Adrenal gland (tissue), 12 donors: ENCODE measurements around the gene CDKL1. TPM values are rescaled to one million over a fixed set of nuclear protein-coding genes. Genes with fewer than 3 reads are reported as not detected.

Experiments used
- DNase-seq, 7 donors: peaks; one replicate each; pipeline ENCODE4 v3.0.0-alpha.2; 2019 to 2020
- H3K27ac ChIP-seq, 5 donors: fragments of 200-600 bp; sonication (generic) in 4 of 5; 1 replicate in 3 of 5; 2 replicates in 2 of 5; pipeline versions ENCODE4 v1.5.1 to v1.8.0; 2016 to 2020; ENCODE audit warnings: mild to moderate bottlenecking in 1 of 5
- H3K27me3 ChIP-seq: fragments of 200-600 bp; 2 replicates; pipeline ENCODE4 v1.8.0; 2021
- H3K36me3 ChIP-seq, 2 donors: fragments of 200-600 bp; replicated peaks in 1 of 2; 1 replicate in 1 of 2; 2 replicates in 1 of 2; pipeline versions ENCODE4 v1.5.1 to v1.8.0; 2018 to 2022
- H3K4me1 ChIP-seq, 2 donors: fragments of 200-600 bp; replicated peaks in 1 of 2; 1 replicate in 1 of 2; 2 replicates in 1 of 2; pipeline versions ENCODE4 v1.5.1 to v1.8.0; 2018 to 2021
- H3K4me3 ChIP-seq, 4 donors: fragments of 200-600 bp; sonication (generic) in 3 of 4; one replicate each; pipeline ENCODE4 v1.5.1; 2016 to 2018
- H3K9me3 ChIP-seq, 3 donors: fragments of 200-600 bp; sonication (generic) in 1 of 3; replicated peaks in 1 of 3; 1 replicate in 2 of 3; 2 replicates in 1 of 3; pipeline versions ENCODE4 v1.5.1 to v1.8.0; 2016 to 2021
- POLR2A ChIP-seq, 2 donors: fragments of 450-650 bp; IDR thresholded peaks; one replicate each; pipeline ENCODE4 v1.6.1; 2017; ENCODE audit warnings: antibody characterized with exemption in 2 of 2, mild to moderate bottlenecking in 2 of 2, moderate library complexity in 1 of 2
- WGBS, 4 donors: extraction: QIAGEN DNeasy Blood & Tissue Kit in 2 of 4; methylation state at CpG; one replicate each; pipeline versions ENCODE4 v1.1.5 to v1.1.7; 2013 to 2017; 5-methylcytosine and 5-hydroxymethylcytosine counted together
- intact Hi-C, 2 donors: fragments of 100-400 bp; cut with DNase I; formaldehyde crosslinking; loops; one replicate each; pipeline versions ENCODE4 v1.14.1 to v1.15.0; 2022 to 2023
- polyA plus RNA-seq, 3 donors: library from polyadenylated mRNA; stranded (reverse); fragments of 200-250 nt in 2 of 3; fragments of 350-450 nt in 1 of 3; fragmentation: Illumina TruSeq in 1 of 3; extraction: RNeasy Lipid Tissue Mini Kit (QIAGEN cat#74804) in 1 of 3; gene quantifications; one replicate each; pipeline ENCODE4 v1.2.3, GENCODE V29; 2013 to 2014
- total RNA-seq, 9 donors: library from RNA; depleted of rRNA in 4 of 9; stranded (reverse); fragments of >200 nt in 4 of 9; fragments of 120-200 nt in 1 of 9; fragmentation: NEBNext Ultra II Directional in 1 of 9; extraction: Animal tissue kit (Norgen Biotek cat#: 25700) in 1 of 9; gene quantifications; one replicate each; pipeline versions ENCODE4 v1.1.0 to v1.2.4, GENCODE V29; 2013 to 2023
- TF ChIP-seq, protein P1 (sequence below), 6 experiments: fragments of 450-650 bp in 4 of 6; fragments of 200-600 bp in 2 of 6; sonication (generic) in 1 of 6; IDR thresholded peaks; 1 replicate in 5 of 6; 2 replicates in 1 of 6; pipeline versions ENCODE4 v1.5.1 to v1.8.0; 2016 to 2021; ENCODE audit warnings: antibody characterized with exemption in 6 of 6, mild to moderate bottlenecking in 2 of 6, moderate library complexity in 1 of 6
- donor health status: healthy with polysubstance abuse.
- donor health status: Bipolar disorder and iron deficiency.
- donor health status: DM: yes; HTN: yes; CAD: no.
- donor health status: DM: no; HTN: no; CAD: no.
- donor health status: DM: no; HTN: no; CAD: no.
- donor health status: DM: yes; HTN: yes; CAD: no.

The CDKL1 gene
- total and polyA plus RNA-seq, 12 donors = 1.5 to 17.2 (median 7.6) TPM

DNA sequence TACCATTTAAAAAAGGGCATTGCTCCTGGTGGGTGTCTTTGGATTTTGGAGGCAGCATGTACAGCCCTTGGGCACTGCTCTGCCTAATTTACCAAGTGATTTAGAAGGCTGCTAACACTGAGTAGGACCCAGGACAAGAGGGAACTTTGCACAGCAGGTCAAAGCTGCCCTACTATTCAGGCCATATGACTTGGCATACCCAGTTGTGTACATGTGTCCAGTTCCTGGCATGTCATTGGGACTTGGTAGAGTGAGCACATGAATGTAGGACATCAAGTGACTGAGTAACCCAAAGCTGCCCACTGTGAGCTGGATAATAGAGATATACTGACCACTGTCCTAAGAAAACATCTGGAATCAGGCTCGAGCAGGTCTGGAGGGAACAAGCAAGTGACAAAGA lies 15.7 kb downstream of the CDKL1 start:
- no peak for DNase-seq
- Histone ChIP-seq H3K27me3 (no peaks in the 10 kb centered on the region), H3K9me3 (no peaks in the 10 kb centered on the region), H3K36me3 (no peaks in the 10 kb centered on the region), H3K27ac (no peak overlapping the region), H3K4me3 (no peak overlapping the region), H3K4me1 (peaks cover 7 to 11% of the 10 kb centered on the region in 2 donors)
- TF ChIP-seq, protein P1, sequence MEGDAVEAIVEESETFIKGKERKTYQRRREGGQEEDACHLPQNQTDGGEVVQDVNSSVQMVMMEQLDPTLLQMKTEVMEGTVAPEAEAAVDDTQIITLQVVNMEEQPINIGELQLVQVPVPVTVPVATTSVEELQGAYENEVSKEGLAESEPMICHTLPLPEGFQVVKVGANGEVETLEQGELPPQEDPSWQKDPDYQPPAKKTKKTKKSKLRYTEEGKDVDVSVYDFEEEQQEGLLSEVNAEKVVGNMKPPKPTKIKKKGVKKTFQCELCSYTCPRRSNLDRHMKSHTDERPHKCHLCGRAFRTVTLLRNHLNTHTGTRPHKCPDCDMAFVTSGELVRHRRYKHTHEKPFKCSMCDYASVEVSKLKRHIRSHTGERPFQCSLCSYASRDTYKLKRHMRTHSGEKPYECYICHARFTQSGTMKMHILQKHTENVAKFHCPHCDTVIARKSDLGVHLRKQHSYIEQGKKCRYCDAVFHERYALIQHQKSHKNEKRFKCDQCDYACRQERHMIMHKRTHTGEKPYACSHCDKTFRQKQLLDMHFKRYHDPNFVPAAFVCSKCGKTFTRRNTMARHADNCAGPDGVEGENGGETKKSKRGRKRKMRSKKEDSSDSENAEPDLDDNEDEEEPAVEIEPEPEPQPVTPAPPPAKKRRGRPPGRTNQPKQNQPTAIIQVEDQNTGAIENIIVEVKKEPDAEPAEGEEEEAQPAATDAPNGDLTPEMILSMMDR (IDR thresholded peaks at IDR 0.05) = no peak
- no peak for TF ChIP-seq POLR2A (IDR thresholded peaks at IDR 0.05)
- intact Hi-C loops = no loop called here
- 94 to 100% (median 100%) methylated on average over 1 of the region's 1 CpG for WGBS, 4 donors

DNA sequence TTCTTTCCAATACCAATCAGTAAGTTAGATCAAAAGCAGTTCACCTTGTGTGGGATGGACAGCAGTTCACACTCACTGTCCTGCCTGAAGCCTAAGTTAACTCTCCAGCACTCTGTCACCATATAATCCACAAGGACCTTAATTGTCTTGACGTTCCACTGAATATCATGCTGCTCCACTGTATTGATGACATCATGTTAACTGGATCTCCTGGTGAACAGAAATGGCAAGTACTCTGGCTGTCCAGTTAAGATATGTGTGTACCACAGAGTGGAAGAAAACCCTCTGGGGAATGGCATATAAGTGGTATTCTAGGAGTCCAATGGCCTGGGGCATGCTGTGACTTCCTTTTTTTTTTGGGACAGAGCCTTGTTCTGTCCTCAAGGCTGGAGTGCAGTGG lies 16.2 kb downstream of the CDKL1 start:
- DNase-seq = no peak
- intact Hi-C loops = no loop called here

DNA sequence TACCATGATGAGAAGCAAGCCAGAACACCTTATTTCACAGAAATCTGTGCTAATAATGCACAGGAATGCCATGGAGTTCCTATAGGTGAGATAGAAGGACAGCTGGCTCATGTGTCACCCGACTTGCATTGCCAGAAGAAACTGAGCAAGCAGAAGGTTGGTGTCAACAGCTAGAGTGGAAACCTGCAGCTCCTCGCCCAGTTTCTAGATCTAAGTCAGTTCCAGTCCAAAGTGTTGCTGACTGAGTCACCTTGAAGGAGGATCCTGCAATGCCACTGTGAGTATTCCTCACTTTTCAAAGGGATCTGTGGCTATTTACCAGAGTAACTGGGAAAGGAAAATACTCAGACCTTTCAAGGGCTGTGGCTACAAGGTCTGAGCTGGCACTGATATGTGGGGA lies 17.1 kb downstream of the CDKL1 start:
- TF ChIP-seq POLR2A (IDR thresholded peaks at IDR 0.05) = no peak
- TF ChIP-seq, protein P1 (IDR thresholded peaks at IDR 0.05) = no peak
- H3K4me3 ChIP-seq = no peak overlapping the region
- no peaks in the 10 kb centered on the region for H3K36me3 ChIP-seq
- H3K4me1 ChIP-seq = peaks cover 7 to 11% of the 10 kb centered on the region in 2 donors
- DNase-seq = no peak
- WGBS, 4 donors = 93 to 100% (median 96%) methylated on average over 2 of the region's 2 CpGs
- no peaks in the 10 kb centered on the region for H3K9me3 ChIP-seq
- H3K27me3 ChIP-seq = no peaks in the 10 kb centered on the region
- H3K27ac ChIP-seq = no peak overlapping the region
- intact Hi-C loops = no loop called here

More for the DNA sequence above, 16.2 kb downstream of the CDKL1 start:
- no peaks in the 10 kb centered on the region for H3K36me3 ChIP-seq
- H3K4me1 ChIP-seq = peaks cover 7 to 11% of the 10 kb centered on the region in 2 donors
- H3K27ac ChIP-seq = no peak overlapping the region
- no peaks in the 10 kb centered on the region for H3K27me3 ChIP-seq
- H3K4me3 ChIP-seq = no peak overlapping the region
- no peaks in the 10 kb centered on the region for H3K9me3 ChIP-seq
- TF ChIP-seq, protein P1 (IDR thresholded peaks at IDR 0.05) = no peak
- no peak for TF ChIP-seq POLR2A (IDR thresholded peaks at IDR 0.05)
- 67 to 100% (median 99%) methylated on average over 1 of the region's 1 CpG for whole genome bisulfite sequencing, 4 donors

DNA sequence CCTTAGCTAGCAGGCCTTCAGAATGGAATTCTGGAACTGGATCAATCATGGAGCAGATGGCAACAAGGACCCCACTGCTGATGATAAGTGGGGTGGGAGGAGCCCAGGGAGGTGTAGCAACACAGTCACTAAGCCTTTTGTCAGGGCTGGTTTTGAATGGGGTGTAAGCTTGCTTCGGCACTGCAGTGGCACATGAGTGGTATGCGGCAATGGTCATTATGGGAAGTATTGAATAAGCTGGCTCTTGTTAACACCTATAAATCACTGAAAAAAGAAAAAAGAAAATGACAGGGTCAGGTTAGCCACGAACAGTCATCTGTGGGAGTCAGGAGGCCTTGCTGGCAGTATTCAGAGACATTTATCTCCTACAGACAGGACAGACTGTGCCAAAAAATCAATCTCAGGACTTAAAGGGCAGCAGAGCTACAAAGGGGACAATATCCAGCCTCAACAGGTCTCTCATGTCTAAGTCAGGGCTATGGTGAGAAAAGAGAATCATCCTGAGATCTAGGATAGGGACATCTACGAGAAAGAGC lies 19.1 kb downstream of the CDKL1 start:
- peak in 4 of 7 donors; percentile 29 to 54 (median 49) for DNase-seq
- no peaks in the 10 kb centered on the region for H3K36me3 ChIP-seq
- H3K4me3 ChIP-seq = no peak overlapping the region
- 34 to 43% (median 39%) methylated on average over 4 of the region's 4 CpGs for WGBS, 4 donors
- H3K4me1 ChIP-seq = peaks cover 7 to 11% of the 10 kb centered on the region in 2 donors
- H3K27me3 ChIP-seq = no peaks in the 10 kb centered on the region
- intact Hi-C loops = no loop called here
- no peaks in the 10 kb centered on the region for H3K9me3 ChIP-seq
- H3K27ac ChIP-seq = peak overlapping the region in 1 of 5 donors; percentile 46
- TF ChIP-seq, protein P1 (IDR thresholded peaks at IDR 0.05) = no peak
- TF ChIP-seq POLR2A (IDR thresholded peaks at IDR 0.05) = no peak
